ENCODE measurements around the gene TIMM50. TPM values are rescaled to one million over a fixed set of nuclear protein-coding genes. Genes with fewer than 3 reads are reported as not detected.

Gene TIMM50
- total RNA-seq, 1 experiment from 2014 or later: 97.2 TPM

DNA sequence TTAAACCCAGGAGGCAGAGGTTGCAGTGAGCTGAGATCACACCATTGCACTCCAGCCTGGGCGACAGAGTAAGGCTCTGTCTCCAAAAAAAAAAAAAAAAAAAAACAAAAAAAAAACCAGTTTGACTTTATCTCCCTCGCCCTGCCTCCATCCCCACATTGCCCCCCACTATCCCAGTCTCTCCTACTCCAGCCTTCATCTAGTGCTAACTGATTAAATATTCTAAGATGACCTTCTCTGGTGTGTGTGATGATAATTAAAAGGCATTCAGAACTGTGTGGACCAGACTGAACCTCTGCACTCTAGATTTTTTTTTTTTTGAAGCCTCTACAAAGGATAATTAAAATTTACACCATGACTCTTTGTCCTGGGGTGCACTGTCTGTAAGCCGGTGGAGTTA, 12.2 kb downstream of the TIMM50 start:
- H3F3A ChIP-seq (ENCODE audit: low read length, unreplicated experiment): no peaks in the 10 kb centered on the region
- no peaks in the 10 kb centered on the region for H3K79me2 ChIP-seq (ENCODE audit: low read length)
- H3K9me3 ChIP-seq (ENCODE audit: low read length): no peaks in the 10 kb centered on the region
- H3K4me1 ChIP-seq (ENCODE audit: insufficient read depth, low read length): 0 out of 2 replicates have a peak, but pooled peaks cover 5% of the 10 kb centered on the region
- H4K20me1 ChIP-seq (ENCODE audit: low read length): no peaks in the 10 kb centered on the region
- no TSS peak for BruUV-seq (replicated peaks)
- H2AFZ ChIP-seq (ENCODE audit: low read length): no peak overlapping the region
- DNase-seq (no peak), ATAC-seq (no peak)
- H3K27ac ChIP-seq (ENCODE audit: low read length): no peak overlapping the region; the same call in 1 of the 2 replicates
- no peak overlapping the region for H3K4me2 ChIP-seq (ENCODE audit: low read length)
- peaks cover 3% of the 10 kb centered on the region; the same call in 1 of the 2 replicates for H3K36me3 ChIP-seq (ENCODE audit: low read depth, low read length)
- ChIA-PET CTCF (no interaction called here), POLR2A (ENCODE audit: unreplicated experiment) (no interaction called here)
- no peak overlapping the region for H3K9ac ChIP-seq (ENCODE audit: low read length)
- H3K9me2 ChIP-seq (replicated peaks; ENCODE audit: low read length): no peaks in the 10 kb centered on the region
- no peaks in the 10 kb centered on the region for H3K27me3 ChIP-seq (ENCODE audit: low read length)
- intact Hi-C loops (cut with micrococcal nuclease): no loop called here
- no peak overlapping the region for H3K4me3 ChIP-seq (ENCODE audit: low read length)
- TF ChIP-seq EZH2phosphoT487 (IDR thresholded peaks at IDR 0.05; ENCODE audit: borderline replicate concordance, low read length) (no peak), EZH2 (IDR thresholded peaks at IDR 0.05; ENCODE audit: low read length, unreplicated experiment) (no peak)
- TF ChIP-seq, protein P1, sequence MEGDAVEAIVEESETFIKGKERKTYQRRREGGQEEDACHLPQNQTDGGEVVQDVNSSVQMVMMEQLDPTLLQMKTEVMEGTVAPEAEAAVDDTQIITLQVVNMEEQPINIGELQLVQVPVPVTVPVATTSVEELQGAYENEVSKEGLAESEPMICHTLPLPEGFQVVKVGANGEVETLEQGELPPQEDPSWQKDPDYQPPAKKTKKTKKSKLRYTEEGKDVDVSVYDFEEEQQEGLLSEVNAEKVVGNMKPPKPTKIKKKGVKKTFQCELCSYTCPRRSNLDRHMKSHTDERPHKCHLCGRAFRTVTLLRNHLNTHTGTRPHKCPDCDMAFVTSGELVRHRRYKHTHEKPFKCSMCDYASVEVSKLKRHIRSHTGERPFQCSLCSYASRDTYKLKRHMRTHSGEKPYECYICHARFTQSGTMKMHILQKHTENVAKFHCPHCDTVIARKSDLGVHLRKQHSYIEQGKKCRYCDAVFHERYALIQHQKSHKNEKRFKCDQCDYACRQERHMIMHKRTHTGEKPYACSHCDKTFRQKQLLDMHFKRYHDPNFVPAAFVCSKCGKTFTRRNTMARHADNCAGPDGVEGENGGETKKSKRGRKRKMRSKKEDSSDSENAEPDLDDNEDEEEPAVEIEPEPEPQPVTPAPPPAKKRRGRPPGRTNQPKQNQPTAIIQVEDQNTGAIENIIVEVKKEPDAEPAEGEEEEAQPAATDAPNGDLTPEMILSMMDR (conservative IDR thresholded peaks at IDR 0.05; ENCODE audit: low read depth, low read length): no peak

DNA sequence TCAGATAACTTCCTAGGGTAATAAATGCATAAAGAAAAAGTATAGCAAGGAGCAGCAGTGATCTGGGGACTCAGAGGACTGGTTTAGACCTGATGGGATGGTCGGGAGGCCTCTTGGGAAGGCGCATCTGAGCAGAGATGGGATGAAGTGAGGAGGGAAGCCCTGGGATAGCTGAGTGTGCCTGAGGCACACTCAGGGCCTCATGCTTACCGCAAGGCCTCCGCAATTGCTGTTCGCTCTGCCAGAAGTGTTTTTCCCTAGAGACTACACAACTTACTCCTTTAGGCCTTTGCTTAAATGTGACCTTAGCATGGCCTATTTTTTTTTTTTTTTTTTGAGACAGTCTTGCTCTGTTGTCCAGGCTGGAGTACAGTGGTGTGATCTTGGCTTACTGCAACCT, 14.0 kb downstream of the TIMM50 start:
- no peaks in the 10 kb centered on the region for H3K9me3 ChIP-seq (ENCODE audit: low read length)
- ChIA-PET CTCF (no interaction called here), POLR2A (ENCODE audit: unreplicated experiment) (interaction anchor here (0.7 kb wide), 1 partner anchor 10 kb away, joined by 10 read pairs; no protein-coding TSS in a partner anchor)
- BruUV-seq (replicated peaks): no TSS peak
- H2AFZ ChIP-seq (ENCODE audit: low read length): no peak overlapping the region
- no peak overlapping the region for H3K4me2 ChIP-seq (ENCODE audit: low read length)
- H3K79me2 ChIP-seq (ENCODE audit: low read length): no peaks in the 10 kb centered on the region
- H3K4me1 ChIP-seq (ENCODE audit: insufficient read depth, low read length): peaks cover 12% of the 10 kb centered on the region
- intact Hi-C loops (cut with micrococcal nuclease): loop anchor here (5.0 kb wide), 1 partner anchor 38 kb away; the partner anchor contains the start of gene EID2B
- H3K27ac ChIP-seq (ENCODE audit: low read length): no peak overlapping the region
- no peaks in the 10 kb centered on the region for H3F3A ChIP-seq (ENCODE audit: low read length, unreplicated experiment)
- TF ChIP-seq, protein P1 (conservative IDR thresholded peaks at IDR 0.05; ENCODE audit: low read depth, low read length): no peak
- TF ChIP-seq EZH2phosphoT487 (IDR thresholded peaks at IDR 0.05; ENCODE audit: borderline replicate concordance, low read length) (no peak), EZH2 (IDR thresholded peaks at IDR 0.05; ENCODE audit: low read length, unreplicated experiment) (no peak)
- no peak for ATAC-seq
- no peaks in the 10 kb centered on the region for H3K9me2 ChIP-seq (replicated peaks; ENCODE audit: low read length)
- no peak overlapping the region for H3K9ac ChIP-seq (ENCODE audit: low read length)
- DNase-seq: no peak
- H3K36me3 ChIP-seq (ENCODE audit: low read depth, low read length): no peaks in the 10 kb centered on the region; the same call in 1 of the 2 replicates
- H3K27me3 ChIP-seq (ENCODE audit: low read length): no peaks in the 10 kb centered on the region
- no peak overlapping the region for H3K4me3 ChIP-seq (ENCODE audit: low read length)
- H4K20me1 ChIP-seq (ENCODE audit: low read length): no peaks in the 10 kb centered on the region

DNA sequence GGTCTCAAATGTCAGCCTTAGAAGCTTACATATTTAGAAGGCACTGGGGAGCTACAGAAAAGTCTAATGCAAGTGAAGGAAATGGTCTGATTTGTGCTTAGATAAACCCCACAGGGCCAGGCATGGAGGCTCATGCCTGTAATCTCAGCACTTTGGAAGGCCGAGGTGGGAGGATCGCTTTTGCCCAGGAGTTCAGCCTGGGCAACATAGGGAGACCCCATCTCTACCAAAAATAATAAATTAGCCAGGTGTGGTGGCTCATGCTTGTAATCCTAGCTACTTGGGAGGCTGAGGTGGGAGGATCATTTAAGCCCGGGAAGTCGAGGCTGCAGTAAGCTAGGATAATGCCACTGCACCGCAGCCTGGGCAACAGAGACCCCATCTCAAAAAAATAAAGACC, 15.4 kb downstream of the TIMM50 start:
- BruUV-seq (replicated peaks): no TSS peak
- H3K27me3 ChIP-seq (ENCODE audit: low read length): no peaks in the 10 kb centered on the region
- no peak for TF ChIP-seq EZH2 (IDR thresholded peaks at IDR 0.05; ENCODE audit: low read length, unreplicated experiment)
- TF ChIP-seq, protein P1 (conservative IDR thresholded peaks at IDR 0.05; ENCODE audit: low read depth, low read length): no peak
- TF ChIP-seq EZH2phosphoT487 (IDR thresholded peaks at IDR 0.05; ENCODE audit: borderline replicate concordance, low read length): no peak
- H3K9ac ChIP-seq (ENCODE audit: low read length): no peak overlapping the region
- no peaks in the 10 kb centered on the region for H3K9me2 ChIP-seq (replicated peaks; ENCODE audit: low read length)
- peaks cover 12% of the 10 kb centered on the region for H3K4me1 ChIP-seq (ENCODE audit: insufficient read depth, low read length)
- no peaks in the 10 kb centered on the region for H3F3A ChIP-seq (ENCODE audit: low read length, unreplicated experiment)
- H4K20me1 ChIP-seq (ENCODE audit: low read length): no peaks in the 10 kb centered on the region
- H3K27ac ChIP-seq (ENCODE audit: low read length): no peak overlapping the region
- no peak for ATAC-seq
- DNase-seq: no peak
- no peaks in the 10 kb centered on the region for H3K79me2 ChIP-seq (ENCODE audit: low read length)
- ChIA-PET POLR2A (ENCODE audit: unreplicated experiment) (no interaction called here), CTCF (no interaction called here)
- no peaks in the 10 kb centered on the region for H3K9me3 ChIP-seq (ENCODE audit: low read length)
- H3K4me3 ChIP-seq (ENCODE audit: low read length): no peak overlapping the region
- intact Hi-C loops (cut with micrococcal nuclease): loop anchor here (5.0 kb wide), 1 partner anchor 36 kb away; the partner anchor contains the start of gene EID2B
- H2AFZ ChIP-seq (ENCODE audit: low read length): no peak overlapping the region
- no peak overlapping the region for H3K4me2 ChIP-seq (ENCODE audit: low read length)
- no peaks in the 10 kb centered on the region for H3K36me3 ChIP-seq (ENCODE audit: low read depth, low read length)
